HG03108 (cell line): ENCODE measurements around the gene RGR.
A peak's percentile ranks its signal among the peaks of the same experiment; 100 is the strongest.
"Not testable (repeated sequence)": the region's sequence is repeated elsewhere in the genome, so short reads cannot be mapped to it uniquely, and the experiment has no call there.

Source experiments
- ATAC-seq: cut with Tn5 transposase; IDR thresholded peaks from one replicate; pipeline ENCODE4 v1.9.1; 2021; ENCODE audit warnings: moderate library complexity; ENCODE audit not compliant: unreplicated experiment

RGR gene

DNA sequence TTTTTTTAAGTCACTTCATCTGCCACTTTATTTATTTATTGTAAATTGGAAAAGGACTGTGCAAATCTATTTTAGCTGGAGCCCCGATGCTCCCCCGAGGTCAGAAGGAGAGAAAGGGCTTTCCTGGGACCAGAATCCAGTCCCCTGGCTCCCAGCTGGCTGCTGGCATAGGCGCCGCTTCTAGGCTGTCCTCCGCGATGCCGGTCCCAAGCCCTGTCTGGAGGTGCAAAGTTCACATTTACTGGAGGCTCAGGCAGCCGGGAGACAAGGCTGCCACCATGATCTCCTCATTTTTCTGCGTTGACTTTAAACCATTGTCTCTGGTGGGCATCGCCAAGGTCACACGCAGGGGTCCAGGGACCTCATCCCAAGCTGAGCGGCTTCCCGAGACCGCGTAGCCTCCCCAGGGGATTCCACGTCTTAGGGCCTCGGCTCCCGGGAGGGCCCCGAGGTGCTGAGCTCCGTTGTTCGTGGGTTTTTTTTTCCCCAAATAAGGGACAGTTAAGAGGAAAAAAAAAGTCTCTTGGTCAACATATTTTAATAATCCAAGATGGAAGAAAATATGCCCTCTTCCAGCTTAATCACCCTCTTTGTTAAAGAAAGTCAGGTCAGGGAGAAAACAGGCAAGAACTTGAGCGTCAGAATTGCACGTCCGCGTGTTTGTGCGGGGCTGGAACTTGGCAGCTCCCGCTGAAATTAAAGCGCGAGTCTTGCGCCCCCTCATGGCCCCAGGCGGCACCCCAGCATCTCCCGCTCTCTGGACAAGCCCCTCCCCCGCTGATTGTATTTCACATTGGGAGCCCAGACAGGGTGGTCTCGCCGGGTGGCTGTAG, 11.9 kb downstream of the RGR start:
- ATAC-seq, result no peak

GRCh38 chr10:84257343-84258020, 12.6 kb downstream of the RGR start:
- ATAC-seq, result no peak

GRCh38 chr10:84258034-84258695, 13.3 kb downstream of the RGR start:
- no peak for ATAC-seq

GRCh38 chr10:84261236-84261915, 16.5 kb downstream of the RGR start:
- no peak for ATAC-seq

- no peak for ATAC-seq
Observed at GRCh38 chr10:84262190-84262956, 17.5 kb downstream of the RGR start.

- ATAC-seq, result no peak
Observed at GRCh38 chr10:84263716-84264115, 18.9 kb downstream of the RGR start.

DNA sequence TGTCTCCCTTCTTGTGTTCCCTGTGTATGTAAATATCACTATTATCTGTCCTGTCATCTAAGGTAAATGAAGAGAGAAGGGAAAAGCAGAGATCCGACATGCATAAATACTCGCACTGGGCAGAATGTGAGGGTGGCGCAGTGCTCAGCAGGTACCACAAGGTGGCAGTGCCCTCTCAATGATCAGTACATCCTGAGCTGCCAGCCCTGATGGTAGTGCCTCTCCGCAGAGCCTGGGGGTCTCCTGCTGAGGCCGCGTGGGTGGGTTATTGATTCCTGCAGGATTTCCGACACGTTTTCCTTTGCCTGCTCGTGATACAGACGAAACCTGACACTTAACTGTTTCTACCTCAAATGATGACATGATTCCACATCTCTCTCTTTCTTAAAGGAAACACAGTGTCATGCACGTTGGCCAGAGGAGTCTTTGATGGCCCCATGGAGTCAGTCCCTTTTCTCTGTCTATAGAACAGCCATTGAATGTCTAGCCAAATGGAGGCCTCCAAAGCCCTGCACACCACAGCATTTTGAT, 19.8 kb downstream of the RGR start:
- ATAC-seq, result peak; percentile 88

- no peak for ATAC-seq
Observed at GRCh38 chr10:84265418-84265817, 20.6 kb downstream of the RGR start.

DNA sequence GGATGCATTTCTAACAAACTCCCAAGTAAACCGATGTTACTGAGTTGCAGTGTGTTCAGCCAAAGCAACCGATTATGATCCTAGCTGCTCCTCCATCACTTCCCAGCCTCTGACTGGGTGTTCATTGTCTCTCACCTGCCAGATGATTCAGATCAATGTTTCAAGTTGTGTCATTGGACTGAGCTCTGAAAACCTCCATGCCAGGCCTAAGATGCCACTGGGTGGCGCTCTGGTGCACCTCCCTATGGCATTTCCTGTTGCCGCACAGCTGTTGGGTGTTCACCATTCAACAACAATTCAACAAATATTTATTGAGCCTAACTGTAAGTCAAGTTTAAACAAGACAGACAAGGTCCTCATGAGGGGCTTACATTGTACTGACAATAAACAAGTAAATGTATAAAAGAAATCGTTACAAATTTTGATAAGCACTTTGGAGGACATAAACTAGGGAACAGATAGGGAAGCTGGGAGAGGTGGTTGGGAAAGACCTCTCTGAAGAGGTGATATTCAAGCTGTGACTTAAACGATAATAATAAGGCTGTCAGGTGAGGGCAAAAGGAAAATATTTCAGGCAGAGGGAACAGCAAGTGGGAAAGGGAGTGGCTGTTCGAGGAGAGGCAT, 22.8 kb downstream of the RGR start:
- ATAC-seq, result no peak

DNA sequence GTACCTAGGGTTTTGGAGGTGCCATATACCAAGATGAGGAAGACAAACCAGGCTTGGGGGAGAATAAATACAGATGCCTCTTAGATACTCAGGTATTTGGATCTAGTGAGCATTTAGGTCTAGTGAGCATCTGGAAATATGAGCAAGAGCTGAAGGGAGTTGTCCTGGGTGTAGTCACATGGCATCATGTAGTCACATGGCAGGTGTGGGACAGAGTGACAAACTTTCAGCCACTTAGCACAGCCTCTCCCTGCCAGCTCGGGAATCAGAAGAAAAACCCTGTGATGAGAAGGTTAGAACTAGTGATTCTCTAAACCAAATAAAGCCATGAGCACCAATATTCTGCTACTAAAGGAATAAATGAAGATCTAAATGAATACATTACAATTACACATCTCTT, 24.3 kb downstream of the RGR start:
- no peak for ATAC-seq

DNA sequence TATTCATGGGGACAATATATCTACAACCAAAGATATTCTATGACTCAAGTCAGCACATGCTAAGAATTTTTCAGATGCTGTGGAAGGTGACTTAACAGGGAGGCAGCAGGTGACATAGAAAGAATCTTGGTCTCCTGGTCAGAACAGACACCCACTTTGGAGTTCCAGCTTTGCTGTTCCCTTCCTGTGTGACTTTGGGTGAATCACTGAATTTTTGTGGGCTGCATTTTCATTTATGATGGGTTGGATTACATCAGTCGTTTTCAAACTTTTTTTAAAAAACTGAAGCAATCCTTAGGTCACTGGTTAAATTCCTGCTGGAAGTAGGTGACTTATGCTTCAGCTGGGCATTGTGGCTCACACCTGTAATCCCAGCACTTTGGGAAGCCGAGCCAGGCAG, 24.9 kb downstream of the RGR start:
- no peak for ATAC-seq

DNA sequence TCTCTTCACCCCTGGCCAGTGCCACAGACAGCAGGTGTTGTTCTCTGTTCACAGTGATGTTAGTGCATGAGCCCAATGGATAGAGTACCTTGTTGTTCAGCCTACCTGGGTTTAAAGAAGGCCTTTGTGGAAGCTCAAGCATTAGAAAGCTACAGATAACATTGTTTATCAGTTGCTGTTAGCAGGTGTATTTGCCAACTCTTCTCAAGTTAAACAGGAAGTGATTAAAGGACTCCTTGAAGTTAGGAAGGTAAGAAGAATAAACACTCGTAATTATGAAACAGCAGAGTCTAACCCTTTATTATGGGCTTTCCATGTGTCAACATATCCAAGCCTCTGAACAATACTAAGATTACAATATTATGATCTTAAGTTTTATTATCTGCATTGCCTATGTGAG, 25.9 kb downstream of the RGR start:
- no peak for ATAC-seq

GRCh38 chr10:84279876-84280475, 35.1 kb downstream of the RGR start:
- ATAC-seq, result not testable (repeated sequence)

DNA sequence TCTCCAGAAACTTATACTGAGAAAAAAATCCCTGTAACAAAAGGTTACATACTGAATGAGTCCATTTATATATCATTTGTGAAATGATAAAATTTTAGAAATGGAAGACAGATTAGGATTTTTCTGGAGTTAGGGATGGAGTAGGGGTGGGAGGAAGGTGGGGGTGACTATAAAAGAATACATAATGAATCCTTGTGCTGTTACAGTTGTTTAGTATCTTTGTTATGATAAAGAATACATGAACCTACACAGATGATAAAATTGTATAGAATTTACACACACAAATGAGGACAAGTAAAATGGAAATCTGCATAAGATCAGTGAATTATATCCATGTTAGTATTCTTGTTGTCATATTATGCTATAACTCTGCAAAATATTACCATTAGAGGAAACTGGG, 41.8 kb downstream of the RGR start:
- ATAC-seq, result no peak

GRCh38 chr10:84288151-84288550, 43.3 kb downstream of the RGR start:
- no peak for ATAC-seq

GRCh38 chr10:84289521-84290200, 44.8 kb downstream of the RGR start:
- no peak for ATAC-seq

- no peak for ATAC-seq
Observed at GRCh38 chr10:84290235-84290634, 45.4 kb downstream of the RGR start.

DNA sequence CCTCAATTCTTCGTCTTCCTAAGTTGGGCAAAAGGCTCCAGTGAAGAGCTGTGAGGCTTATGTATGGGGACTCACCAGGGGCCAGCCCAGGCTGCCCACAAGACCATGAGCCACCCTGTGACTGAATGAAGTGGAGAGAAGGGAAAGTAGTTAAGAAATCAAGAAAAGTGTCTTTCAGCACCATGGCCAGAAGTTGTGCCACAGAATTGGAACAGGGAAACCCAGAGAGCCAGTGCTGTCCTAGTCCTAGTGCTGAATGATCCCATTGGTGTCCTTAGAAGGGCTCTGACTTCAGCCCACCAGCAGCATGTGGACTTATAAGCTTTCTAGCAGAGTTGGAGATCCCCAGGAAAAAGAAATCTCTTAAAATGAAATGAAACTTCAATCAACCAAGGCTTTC, 46.5 kb downstream of the RGR start:
- no peak for ATAC-seq

- ATAC-seq, result no peak
Observed at GRCh38 chr10:84292502-84292901, 47.6 kb downstream of the RGR start.
